Stimulated activated CD8-positive, alpha-beta memory T cell treated with anti-CD3 and anti-CD28 coated beads, Interleukin-4, amount 100 ng/mL, for 24 hours (primary cell): ENCODE results near the gene LACC1.

Experiments used
- DNase-seq: peaks from one replicate; pipeline ENCODE4 v3.0.0-alpha.2; 2020; ENCODE audit warnings: low read depth

The LACC1 gene

DNA sequence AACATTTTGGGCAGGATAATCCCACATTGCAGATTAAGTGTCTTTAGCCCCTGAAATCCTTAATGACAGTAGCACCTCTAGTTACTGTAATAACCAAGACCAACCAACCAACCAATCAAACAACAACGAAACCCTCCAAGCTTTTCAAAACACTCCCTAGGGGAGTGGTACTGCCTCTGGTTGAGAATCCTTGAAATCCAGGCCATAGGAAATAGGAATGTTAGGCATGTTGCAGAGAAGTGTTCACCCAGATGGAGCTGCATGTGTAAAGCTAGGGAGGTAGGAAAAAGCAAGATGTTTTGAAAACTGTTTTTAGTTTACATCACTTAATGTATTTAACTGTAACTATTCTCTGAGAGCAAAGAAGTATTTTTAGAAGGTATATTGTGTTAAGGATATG lies 4.5 kb downstream of the LACC1 start:
- DNase-seq, result no peak

DNA sequence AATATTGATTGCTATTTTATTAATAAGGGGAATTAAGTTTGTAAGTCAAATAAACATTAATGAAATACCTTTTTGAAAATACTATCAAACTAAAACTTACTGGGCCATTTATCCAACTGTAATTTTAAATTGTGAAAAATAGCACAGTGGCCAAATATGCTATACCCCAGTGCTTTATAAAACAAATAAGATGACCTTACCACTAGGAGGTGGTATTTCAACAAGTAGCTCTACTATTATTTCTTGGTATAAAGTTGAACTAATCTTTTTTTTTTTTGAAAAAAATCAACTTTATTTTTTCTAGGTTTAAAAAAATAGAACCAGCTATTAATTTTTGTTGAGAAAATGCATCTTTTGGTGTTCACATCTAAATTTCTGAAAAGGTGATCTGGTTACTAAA lies 14.7 kb downstream of the LACC1 start:
- DNase-seq, result no peak

GRCh38 chr13:43895940-43896339 lies 16.2 kb downstream of the LACC1 start:
- no peak for DNase-seq

DNA sequence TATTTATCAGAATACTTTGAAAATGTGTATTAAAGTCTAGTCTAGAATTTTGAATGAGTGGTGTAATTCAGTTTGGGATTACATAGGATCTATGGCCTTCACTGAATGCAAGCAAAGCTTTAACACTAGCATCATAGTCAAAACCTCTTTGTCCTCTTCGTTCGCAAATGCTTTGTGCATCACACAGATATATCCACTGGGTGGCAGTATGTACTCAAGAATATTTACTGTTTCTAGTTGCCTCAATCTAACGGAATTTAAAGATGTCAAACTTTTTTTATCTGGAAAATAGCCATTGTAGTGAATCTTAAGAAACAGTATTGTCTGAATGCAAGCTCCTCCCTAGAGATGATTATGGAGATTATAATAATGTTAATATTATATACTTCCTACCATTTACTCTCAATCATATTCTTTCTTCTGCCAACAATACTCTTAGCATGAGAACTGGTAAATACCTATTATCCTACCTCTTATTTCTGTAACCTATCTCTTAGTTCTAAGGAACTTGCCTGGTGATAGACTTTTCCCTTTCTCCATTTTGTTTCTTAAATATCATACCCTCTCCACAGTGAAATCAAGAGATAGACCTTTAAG lies 25.8 kb downstream of the LACC1 start:
- no peak for DNase-seq

DNA sequence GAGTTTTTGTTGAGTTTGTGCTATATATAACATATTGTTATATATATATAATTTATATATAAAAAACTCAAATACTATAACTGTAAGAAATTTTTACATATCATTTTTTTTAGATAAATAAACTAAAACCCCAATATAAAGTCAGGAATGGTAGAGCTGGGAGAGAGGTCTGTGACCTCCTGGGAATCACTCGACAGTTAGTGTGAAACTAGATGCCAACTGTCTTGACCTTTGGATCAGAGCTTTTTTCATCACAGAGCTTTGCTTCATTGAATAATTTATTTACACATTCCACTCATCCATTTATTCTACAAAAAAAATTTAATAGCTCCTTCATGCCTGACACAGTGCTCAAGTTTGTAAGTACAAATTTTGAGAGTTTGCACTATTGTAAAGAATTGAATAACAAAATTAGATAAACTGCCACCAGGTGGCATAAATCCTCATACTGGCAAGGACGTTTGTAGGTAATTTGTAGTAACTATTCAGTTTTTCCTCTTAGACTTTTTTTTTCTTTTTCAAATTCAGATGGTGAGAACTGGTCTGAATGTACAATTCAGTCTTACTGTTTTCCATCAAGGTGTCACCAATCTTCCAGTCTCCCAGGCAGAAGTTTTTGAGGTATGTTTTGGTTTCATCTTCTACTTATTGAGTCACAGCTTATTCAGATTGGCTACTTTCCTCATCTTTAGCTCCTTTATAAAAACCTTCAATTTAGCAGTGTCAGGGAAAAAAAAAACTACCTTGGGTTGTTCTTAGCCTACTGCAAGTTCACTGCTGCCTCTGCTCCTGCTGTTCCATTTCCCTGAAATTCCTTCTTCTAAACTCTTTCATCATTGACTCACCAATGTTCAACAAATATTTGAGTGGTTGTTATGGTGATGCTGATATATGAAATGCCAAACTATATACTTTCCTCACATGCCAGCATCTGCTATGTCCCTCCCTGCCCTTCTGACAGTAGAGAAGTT lies 28.7 kb downstream of the LACC1 start:
- DNase-seq, result no peak

DNA sequence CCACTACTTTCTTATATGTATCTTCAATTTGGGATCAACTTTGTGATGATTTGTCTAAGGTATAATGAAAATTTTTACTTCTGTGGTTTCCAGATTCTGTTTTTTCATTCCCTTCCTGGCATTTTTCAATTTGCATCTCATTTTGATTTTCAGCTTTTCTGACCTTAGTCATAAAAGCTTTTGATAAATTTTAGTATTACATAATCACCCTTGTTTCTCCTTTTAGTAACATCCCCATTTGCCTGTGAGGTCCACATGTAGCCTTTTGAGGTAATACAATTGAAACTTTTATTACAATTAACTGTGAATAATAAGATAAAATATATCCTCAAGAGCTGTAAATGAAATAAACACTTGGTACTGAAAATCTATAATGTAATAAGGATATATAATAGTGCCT lies 31.2 kb downstream of the LACC1 start:
- DNase-seq, result no peak

DNA sequence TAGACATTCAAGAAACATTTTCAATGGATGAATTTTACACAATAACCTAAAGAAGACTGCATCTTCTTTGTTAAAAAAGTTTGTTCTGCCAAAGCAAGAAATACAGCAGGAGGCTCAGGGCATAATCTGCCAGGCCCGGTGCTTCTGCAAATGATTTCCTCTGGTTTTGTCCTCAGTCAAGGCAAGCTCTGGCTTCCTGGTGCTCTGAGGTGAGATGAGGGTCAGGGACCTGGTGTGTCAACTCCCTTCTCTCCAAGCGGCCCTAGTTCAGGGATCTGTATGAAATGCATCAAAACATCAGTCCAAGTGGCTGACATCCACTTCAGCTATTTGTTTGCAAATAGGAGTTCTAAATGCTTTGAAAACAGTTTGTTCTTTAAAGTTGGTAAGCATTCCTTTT lies 31.6 kb downstream of the LACC1 start:
- no peak for DNase-seq

DNA sequence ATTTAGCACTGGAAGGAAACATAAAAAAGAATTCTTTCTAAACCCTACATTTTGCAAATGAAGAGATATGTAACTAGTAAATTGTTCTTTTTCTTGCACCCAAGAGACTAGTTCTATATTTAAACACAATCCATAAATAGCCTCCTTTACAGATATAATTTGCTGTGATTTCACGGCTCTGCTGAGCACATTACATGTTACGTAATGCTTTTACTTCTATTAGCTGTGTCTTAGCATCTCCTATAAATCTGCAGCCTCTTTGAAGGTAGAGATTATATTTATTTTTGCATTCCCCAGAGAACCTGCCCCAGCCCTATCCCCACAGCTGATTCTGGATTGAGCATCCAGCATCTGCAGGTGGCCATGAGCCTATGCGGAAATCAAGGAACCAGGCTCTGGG lies 32.2 kb downstream of the LACC1 start:
- DNase-seq, result no peak

DNA sequence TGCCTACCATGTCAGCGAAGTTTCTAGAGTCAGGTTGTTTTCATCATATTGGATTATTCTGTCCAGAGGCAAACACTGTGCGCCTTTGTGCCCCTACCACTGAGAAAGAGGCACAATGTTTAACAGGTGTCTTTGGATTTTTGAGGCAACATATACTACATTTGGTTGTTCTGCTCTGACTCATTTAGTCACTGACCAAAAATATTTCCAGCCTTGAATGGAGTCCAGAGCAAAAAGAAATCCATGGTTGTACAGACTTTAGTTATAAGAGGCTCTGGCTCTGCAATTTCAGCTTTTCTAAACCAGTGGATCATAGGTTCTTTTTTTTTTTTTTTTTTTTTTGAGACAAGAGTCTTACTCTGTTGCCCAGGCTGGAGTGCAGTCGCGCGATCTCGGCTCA lies 35.7 kb downstream of the LACC1 start:
- DNase-seq, result no peak

DNA sequence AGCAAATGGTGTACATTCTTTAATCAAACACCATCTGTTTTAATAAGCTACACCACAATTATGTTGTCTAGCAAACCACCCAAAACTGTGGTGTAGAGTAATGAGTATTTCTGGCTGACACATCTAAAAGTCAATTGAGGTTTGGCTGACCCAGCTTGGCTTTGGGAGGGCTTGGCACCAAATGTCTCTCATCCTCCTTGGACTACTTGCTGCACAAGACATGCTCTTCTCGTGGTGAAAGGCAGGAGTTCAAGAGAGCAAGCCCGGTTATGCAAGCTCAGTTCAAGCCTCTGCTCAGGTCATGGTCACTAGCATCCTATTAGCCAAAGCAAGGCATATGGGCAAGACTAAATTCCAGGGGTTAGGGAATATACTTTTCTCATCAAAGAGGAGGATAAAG lies 37.1 kb downstream of the LACC1 start:
- DNase-seq, result no peak

DNA sequence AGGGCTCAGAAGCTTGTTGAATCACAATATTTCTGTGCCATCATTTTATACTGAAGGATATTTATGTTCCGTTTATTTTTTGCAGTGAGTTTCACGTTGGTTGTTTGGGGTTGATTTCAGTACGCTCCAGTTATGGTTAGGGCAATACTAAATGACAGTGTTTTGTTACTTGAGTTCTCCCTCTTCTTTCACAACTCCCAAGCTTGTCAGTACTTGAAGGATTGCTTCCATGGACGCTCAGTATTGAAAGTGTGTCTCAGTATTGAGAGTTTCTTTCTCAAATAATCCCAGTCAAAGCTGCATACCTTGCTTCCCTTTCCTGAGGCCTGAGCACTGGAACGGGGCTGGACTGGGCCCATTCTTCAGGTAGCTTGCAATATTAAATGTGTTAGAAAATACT lies 38.9 kb downstream of the LACC1 start:
- no peak for DNase-seq

DNA sequence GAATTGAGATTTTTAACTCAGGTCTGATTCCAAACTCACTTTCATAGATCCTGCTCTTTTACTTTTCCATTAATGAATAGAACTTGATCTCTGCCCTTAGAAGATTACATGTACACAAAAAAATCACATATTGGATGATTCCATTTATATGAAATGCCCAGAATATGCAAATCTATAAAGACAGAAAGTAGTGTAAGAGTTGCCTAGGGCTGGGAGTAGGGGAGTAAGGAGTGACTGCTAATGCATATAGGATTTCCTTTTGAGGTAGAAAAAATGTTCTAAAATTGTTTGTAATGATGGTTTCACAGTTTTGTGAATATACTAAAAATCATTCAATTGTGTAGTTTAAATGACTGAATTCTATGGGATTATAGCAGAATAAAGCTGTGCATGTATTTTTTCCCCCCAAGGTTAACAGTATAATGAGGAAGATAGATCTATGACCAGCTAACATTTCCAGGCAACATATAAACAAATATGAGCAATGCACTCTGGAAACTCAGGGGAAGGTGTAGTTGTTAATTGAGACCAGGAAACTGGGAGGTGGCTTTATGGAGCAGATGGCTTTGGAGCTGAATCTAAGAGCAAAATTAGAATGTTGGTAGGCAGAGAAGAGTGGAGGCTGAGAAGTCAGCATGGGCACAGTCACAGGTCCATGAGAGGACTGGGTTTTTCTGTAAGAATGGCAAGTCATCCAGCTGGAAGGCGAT lies 41.4 kb downstream of the LACC1 start:
- no peak for DNase-seq

DNA sequence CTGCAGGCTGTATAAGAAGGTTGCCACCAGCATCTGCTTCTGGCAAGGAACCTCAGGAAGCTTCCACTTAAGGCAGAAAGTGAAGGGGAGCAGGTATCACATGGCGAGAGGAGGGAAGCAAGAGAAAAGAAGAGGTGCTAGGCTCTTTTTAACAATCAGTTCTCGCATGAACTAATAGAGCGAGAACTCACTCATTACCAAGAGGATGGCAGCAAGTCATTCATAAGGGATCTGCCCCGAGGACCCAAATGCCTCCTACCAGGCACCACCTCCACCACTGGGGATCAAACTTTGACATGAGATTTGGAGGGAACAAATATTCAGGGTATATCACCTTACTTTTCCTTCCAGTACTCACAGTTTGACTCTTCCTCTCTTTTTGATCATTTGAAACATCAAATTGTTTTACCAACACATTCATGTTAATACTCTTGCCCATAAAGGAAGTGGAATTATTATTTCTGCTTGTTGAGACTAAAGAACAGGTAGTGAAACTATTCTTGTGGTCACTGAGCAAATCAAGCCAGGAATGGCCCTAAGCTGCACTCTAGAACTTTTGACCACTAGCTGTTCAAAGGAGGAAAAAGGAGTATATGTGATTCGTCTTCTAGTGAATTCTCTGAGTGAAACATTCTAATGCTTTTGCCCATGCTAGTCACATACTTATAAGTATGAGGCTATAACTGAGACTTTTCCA lies 45.0 kb downstream of the LACC1 start:
- no peak for DNase-seq

- DNase-seq, result no peak
These were observed 50.2 kb downstream of the LACC1 start for GRCh38 chr13:43929947-43930346.

- DNase-seq, result no peak
These were observed 53.7 kb downstream of the LACC1 start for GRCh38 chr13:43933378-43933777.

DNA sequence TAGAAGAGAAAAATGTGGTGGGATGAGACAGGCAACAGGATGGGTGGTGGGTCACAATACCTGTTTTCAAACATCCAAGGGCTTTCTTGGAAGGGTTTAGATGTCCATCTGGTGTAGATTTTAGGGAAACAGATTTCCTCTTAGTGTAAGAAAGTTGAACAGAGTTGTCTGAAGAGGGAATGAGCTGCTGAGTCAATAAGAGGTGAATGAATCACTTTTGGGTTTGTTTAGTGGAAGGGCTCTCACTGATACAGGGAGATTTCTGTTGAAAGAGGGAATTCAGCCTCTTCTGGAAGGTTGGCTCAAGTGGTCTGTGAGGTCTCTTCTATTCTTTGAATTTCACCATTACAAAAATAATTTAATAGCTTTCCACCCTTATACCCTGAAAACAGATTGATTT lies 54.6 kb downstream of the LACC1 start:
- DNase-seq, result no peak

DNA sequence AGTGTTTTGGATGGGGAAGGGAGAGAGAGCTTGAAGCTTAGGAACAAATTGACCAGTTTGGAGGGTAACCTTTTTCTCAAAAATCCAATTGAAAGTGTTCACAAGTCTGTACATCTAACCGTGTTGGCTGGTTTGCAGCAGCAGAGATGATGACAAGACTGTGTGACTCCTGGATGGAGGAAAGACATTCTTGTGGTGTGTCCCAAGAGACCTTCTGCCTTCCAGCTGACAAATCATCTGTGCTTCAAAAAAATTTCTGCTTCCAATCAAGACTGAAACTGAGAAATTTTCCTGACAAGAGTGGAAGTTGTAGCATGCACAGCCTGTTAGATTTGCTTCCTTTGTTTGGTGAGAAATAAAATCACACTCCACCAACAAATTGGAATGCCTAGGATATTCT lies 56.2 kb downstream of the LACC1 start:
- no peak for DNase-seq

GRCh38 chr13:43936647-43937046 lies 56.9 kb downstream of the LACC1 start:
- no peak for DNase-seq

DNA sequence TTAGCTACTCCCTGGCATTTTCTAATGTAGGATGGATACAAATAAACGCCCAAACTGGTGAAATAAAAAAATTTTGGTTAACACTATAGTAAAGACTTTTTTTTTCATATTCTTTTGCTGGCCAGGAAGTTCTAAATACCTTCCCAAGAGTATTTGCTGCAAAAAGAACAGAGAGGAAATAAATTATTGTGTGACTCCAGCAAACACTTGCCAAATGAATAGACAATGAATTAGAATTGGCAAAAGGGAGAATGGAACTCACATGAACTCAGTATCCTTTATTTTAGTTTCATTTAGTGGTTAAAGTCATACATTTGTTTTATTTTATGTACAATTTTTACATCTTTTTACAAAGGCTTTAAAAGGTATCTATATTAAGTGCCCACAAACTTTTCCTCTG lies 58.1 kb downstream of the LACC1 start:
- no peak for DNase-seq

DNA sequence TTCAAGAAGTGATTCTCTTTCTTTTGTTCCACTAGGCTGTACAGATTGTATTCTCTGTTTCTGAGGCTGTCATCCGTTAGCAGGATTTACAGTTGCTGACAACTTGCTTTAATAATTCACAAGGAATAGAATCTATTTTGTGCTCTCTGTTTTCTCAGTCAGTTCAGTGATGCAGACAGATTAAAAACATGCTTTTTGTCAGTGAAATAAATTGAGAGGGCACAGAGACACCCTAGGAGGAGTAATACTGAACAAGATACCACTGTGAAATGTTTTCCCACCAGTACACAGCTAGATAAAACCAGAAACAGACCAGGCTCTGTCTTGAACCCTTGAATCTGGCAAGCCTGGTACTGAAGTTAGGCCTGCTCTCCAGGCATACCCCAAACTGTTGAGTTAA lies 58.7 kb downstream of the LACC1 start:
- no peak for DNase-seq

DNA sequence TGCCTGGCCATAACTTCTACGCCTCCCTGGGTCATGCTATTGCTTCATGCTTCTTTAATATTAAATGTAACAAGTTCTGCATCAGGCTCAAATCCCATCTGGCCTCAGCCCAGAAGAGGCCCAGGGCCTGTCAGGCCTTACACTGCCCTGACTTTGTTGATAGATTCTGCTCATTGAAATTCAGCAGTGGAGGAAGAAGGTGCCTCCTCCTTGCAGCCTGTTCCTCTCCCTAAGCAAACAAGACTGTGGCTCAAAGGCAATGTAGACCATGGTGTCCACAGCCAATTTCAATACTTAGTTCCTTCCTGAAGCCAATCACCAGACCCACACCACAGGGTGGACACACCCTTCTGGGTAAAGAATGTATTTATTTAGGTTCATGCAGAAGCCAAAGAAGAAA lies 59.4 kb downstream of the LACC1 start:
- no peak for DNase-seq

DNA sequence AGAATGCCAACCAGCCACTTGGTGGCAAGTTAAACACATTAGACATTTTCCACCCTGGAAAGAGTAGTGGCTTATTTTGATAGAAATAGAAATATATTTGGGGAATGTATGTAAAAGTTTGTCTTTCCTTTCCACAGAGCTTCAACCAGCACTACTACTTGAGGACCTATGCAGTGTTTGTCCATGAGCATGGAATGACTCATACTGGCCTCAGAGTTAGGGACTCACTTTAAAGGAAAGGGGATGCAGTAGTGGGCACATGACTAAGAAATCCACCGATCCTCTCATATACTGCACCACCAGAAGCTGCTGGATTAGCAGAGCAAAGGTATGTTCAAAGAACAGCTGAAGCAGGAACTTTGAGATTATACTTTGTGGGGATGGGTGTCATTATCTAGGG lies 62.6 kb downstream of the LACC1 start:
- no peak for DNase-seq
